ENCODE data around the gene TICRR. TPM values are rescaled to one million over a fixed set of nuclear protein-coding genes. Genes with fewer than 3 reads are reported as not detected.

The TICRR gene
- total RNA-seq, 1 donor from 2014 or later: 3.2 TPM

GRCh38 chr15:89672221-89673164, 97.2 kb downstream of the TICRR start:
- peak; percentile 19 for DNase-seq

- DNase-seq: peak; percentile 40
These were observed 97.9 kb downstream of the TICRR start for GRCh38 chr15:89673165-89673512.

- no peak for DNase-seq
These were observed 99.3 kb downstream of the TICRR start for GRCh38 chr15:89674526-89674925.

DNA sequence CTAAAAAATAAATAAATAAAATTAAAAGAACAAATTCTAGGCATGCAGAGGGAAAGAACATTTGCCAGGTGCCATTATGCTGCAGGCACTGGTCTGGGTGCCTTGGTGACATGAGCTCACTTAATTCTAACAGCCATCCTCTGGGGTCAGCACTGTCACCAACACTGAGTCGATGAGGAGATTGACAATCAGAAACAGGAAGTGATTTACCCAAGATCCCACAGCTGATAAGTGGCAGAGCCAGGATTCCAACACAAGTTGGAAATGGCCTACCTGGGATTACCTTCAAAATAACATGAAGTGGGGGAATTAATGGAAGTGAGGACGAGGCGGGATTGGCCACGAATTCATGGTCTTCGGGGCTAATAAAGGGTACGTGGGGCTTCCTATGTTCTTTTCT, 100.3 kb downstream of the TICRR start:
- no peak for DNase-seq

- no peak for DNase-seq
These were observed 102.1 kb downstream of the TICRR start for GRCh38 chr15:89677381-89677780.

Other genes with a start within 250 kb of the TICRR start
- 44.7 TPM for gene POLG, start 240.6 kb upstream of the TICRR start, total RNA-seq
- gene RHCG, start 78.9 kb upstream of the TICRR start, total RNA-seq: 70.4 TPM
- gene KIF7, start 80.0 kb downstream of the TICRR start, total RNA-seq: 8.2 TPM
- not detected for gene PLIN1, start 103.9 kb downstream of the TICRR start, total RNA-seq
- 9.3 TPM for gene PEX11A, start 115.3 kb downstream of the TICRR start, total RNA-seq
- gene WDR93, start 115.3 kb downstream of the TICRR start, total RNA-seq: not detected
- 0.31 TPM for gene MESP1, start 175.8 kb downstream of the TICRR start, total RNA-seq
- gene MESP2, start 200.9 kb downstream of the TICRR start, total RNA-seq: not detected
- gene ANPEP, start 239.4 kb downstream of the TICRR start, total RNA-seq: 6.2 TPM

Data from tongue (tissue), 2 donors.